Chondrocyte (in vitro differentiated cells): ENCODE measurements around the gene ATL3. TPM values are rescaled to one million over a fixed set of nuclear protein-coding genes. Genes with fewer than 3 reads are reported as not detected.
"Not testable (repeated sequence)": the region's sequence is repeated elsewhere in the genome, so short reads cannot be mapped to it uniquely, and the experiment has no call there.

Experiments
- DNase-seq: peaks from one replicate; pipeline ENCODE4 v3.0.0; 2021; ENCODE audit warnings: mixed read lengths, low spot score
- H3K27ac Mint-ChIP-seq: one replicate; pipeline ENCODE4 v1.8.0; 2021; ENCODE audit warnings: mild to moderate bottlenecking, moderate library complexity, mixed read lengths; ENCODE audit not compliant: unreplicated experiment
- H3K27me3 Mint-ChIP-seq: 2 replicates; pipeline ENCODE4 v1.8.0; 2021; ENCODE audit warnings: low read depth, mixed read lengths
- H3K36me3 Mint-ChIP-seq: 2 replicates; pipeline ENCODE4 v1.8.0; 2021; ENCODE audit warnings: low read depth, mixed read lengths
- H3K4me1 Mint-ChIP-seq: 2 replicates; pipeline ENCODE4 v1.8.0; 2021; ENCODE audit warnings: low read depth, mild to moderate bottlenecking, mixed read lengths
- H3K4me3 Mint-ChIP-seq: one replicate; pipeline ENCODE4 v1.8.0; 2021; ENCODE audit warnings: mild to moderate bottlenecking, moderate library complexity, mixed read lengths; ENCODE audit not compliant: unreplicated experiment
- H3K9me3 Mint-ChIP-seq: 2 replicates; pipeline ENCODE4 v1.8.0; 2021; ENCODE audit warnings: low read depth, mixed read lengths
- total RNA-seq: library from RNA; stranded (reverse); gene quantifications from 3 replicates; pipeline ENCODE4 v1.2.1, GENCODE V29; 2021
- TF ChIP-seq, protein P1 (sequence below): fragments of 200-600 bp; sonication (generic); IDR thresholded peaks from 2 replicates; pipeline ENCODE4 v1.5.0; 2021; ENCODE audit warnings: antibody characterized with exemption, mild to moderate bottlenecking, moderate library complexity

Gene ATL3
- total RNA-seq, 1 donor from 2014 or later, result 137 TPM

DNA sequence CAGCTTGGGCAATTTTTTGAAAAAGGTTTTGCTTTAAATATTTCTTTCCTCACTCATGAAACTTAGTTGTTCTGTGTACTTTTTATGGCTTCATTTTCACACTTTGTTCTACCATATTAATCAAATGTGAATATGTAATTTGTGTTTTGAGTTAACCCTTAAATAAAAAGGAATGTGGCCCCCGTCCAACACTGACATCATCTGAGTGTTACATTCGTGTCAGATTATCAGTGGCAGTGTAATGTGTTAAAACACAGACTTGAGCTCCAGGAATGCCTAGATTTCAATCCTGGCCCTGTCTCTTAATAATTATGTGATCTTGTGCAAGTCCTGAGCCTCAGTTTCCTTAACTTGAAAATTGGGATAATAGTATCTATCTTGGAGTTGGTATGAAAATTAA lies 15.8 kb upstream of the ATL3 start:
- Mint-ChIP-seq H3K9me3 (no peaks in the 10 kb centered on the region), H3K27ac (peak overlapping the region; percentile 65), H3K27me3 (no peaks in the 10 kb centered on the region), H3K4me3 (no peak overlapping the region), H3K36me3 (peaks cover 2% of the 10 kb centered on the region), H3K4me1 (peaks cover 62% of the 10 kb centered on the region)
- TF ChIP-seq, protein P1, sequence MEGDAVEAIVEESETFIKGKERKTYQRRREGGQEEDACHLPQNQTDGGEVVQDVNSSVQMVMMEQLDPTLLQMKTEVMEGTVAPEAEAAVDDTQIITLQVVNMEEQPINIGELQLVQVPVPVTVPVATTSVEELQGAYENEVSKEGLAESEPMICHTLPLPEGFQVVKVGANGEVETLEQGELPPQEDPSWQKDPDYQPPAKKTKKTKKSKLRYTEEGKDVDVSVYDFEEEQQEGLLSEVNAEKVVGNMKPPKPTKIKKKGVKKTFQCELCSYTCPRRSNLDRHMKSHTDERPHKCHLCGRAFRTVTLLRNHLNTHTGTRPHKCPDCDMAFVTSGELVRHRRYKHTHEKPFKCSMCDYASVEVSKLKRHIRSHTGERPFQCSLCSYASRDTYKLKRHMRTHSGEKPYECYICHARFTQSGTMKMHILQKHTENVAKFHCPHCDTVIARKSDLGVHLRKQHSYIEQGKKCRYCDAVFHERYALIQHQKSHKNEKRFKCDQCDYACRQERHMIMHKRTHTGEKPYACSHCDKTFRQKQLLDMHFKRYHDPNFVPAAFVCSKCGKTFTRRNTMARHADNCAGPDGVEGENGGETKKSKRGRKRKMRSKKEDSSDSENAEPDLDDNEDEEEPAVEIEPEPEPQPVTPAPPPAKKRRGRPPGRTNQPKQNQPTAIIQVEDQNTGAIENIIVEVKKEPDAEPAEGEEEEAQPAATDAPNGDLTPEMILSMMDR, result no peak
- no peak for DNase-seq

- H3K27me3 Mint-ChIP-seq, DNase-seq, H3K9me3 Mint-ChIP-seq, H3K36me3 Mint-ChIP-seq, H3K4me3 Mint-ChIP-seq: not testable (repeated sequence)
- Mint-ChIP-seq H3K4me1 (peaks cover 61% of the 10 kb centered on the region), H3K27ac (peak overlapping the region; percentile 33)
These were observed 14.1 kb upstream of the ATL3 start for GRCh38 chr11:63685158-63685721.

DNA sequence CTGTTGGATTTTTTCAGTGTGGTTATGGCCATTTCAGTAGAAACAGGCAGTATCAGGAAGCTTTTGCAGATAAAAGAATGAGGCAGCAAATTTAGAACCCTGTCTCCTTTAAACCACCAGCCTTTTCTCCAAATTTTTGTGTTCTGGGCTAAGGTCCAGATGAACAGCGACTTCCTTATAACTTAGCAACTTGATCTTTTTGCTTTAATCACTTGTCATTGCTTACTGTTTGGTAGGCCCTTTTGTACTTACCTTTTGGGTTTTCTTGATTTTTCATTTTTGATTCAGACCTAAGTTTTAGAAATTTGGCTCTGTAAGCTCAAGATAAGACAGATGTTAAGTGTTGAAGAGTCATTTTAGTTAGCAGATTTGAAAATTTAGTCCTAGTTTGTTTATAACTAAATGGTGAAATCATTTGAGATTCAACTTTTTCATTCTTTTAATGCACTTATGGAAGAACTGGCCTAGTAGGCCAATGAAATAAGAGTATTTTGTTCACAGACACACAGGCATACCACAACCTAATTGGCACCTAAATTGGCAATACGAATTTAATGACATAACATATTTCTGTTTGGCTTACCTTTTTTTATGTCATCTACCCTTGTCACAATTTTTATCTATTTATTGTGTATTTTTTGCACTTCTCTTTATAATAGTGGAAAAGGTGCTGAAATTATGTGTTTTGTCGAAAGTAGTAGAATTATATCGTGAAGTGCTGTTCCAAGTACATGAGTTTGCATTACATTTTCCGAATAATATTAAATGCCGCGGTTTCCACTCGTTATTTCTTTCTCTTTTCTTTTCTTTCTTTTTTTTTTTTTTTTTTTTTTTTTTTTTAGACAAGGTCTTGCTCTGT lies 12.2 kb upstream of the ATL3 start:
- H3K4me3 Mint-ChIP-seq, result peak overlapping the region; percentile 90
- H3K27me3 Mint-ChIP-seq, result no peaks in the 10 kb centered on the region
- no peaks in the 10 kb centered on the region for H3K9me3 Mint-ChIP-seq
- H3K36me3 Mint-ChIP-seq, result no peaks in the 10 kb centered on the region
- H3K4me1 Mint-ChIP-seq, result peaks cover 45% of the 10 kb centered on the region
- DNase-seq, result no peak
- TF ChIP-seq, protein P1, result no peak
- H3K27ac Mint-ChIP-seq, result peak overlapping the region; percentile 96

DNA sequence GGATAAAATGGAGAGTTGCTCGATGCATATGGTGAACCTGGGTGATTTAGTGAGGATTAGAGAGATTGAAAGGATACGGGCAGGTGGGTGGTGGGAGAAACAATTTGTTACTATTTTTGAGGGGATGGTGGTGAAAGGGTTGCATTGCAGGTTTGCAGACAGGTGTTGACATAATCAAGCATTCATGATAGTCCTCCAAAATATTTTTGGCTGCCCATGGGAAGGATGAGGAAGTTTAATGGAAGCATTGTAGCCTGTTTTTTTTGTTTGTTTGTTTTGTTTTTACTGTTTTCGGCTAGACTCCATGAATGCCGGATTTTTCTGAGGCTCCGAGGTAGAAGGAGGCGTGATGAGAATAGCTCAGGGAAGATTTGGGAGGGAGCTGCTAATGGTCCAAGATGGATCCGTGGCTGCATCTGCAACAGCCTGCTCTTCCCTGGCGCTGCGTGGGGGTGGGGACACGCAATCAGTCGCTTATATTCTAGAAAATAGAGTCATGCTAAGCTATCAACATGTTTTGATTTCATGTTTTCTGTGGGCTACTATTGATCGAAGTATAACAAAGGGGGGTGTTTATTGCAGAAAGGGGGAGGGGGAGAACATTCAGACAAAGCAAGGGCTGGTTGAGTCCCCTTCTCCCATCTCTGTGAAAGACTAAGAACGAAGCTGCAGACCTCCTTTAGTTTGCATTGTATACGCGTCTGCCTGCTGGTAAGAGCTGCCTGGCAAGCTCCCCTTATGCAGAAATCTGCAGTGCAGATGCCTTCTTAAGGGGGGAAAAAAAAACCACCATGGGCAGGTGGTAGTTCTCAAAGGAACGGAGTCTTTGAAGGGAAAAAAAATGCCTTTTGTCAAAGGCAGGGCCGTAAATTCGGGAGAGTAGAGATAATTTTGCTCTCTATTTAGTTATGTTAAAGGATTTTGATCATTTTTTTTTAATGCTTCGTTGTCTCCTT lies 11.2 kb upstream of the ATL3 start:
- TF ChIP-seq, protein P1, result peak; percentile 8
- no peak for DNase-seq
- no peaks in the 10 kb centered on the region for H3K36me3 Mint-ChIP-seq
- H3K4me3 Mint-ChIP-seq, result peak overlapping the region; percentile 90
- H3K9me3 Mint-ChIP-seq, result no peaks in the 10 kb centered on the region
- peaks cover 41% of the 10 kb centered on the region for H3K4me1 Mint-ChIP-seq
- H3K27me3 Mint-ChIP-seq, result no peaks in the 10 kb centered on the region
- H3K27ac Mint-ChIP-seq, result peak overlapping the region; percentile 96

GRCh38 chr11:63681321-63682065 lies 10.3 kb upstream of the ATL3 start, which contains the start of gene RTN3:
TSS of gene RTN3 (plus strand) at chr11:63681500. CDS start at chr11:63681637, 137 bp downstream.
- no peaks in the 10 kb centered on the region for H3K27me3 Mint-ChIP-seq
- H3K4me3 Mint-ChIP-seq, result peak within 1 kb of the TSS; percentile 90
- TF ChIP-seq, protein P1, result peak; percentile 19
- no peaks in the 10 kb centered on the region for H3K9me3 Mint-ChIP-seq
- peaks cover 34% of the 10 kb centered on the region for H3K4me1 Mint-ChIP-seq
- DNase-seq, result peak; percentile 98
- H3K36me3 Mint-ChIP-seq, result no peaks in the 10 kb centered on the region
- peak within 1 kb of the TSS; percentile 96 for H3K27ac Mint-ChIP-seq
